GM12878 (cell line): ENCODE results near the gene MYRFL.

ENCODE experiments used
- EZH2 ChIP-seq: IDR thresholded peaks from 2 replicates; pipeline ENCODE4 v1.6.1; 2012; ENCODE audit warnings: low read depth, mild to moderate bottlenecking, control low read depth, inconsistent platforms, low read length, borderline replicate concordance; ENCODE audit not compliant: control insufficient read depth
- ZNF207 ChIP-seq: fragments of 450-650 bp; IDR thresholded peaks from 2 replicates; pipeline ENCODE4 v1.6.1; 2014; ENCODE audit warnings: antibody characterized with exemption, mild to moderate bottlenecking, borderline replicate concordance

- no peak for TF ChIP-seq EZH2
- no peak for TF ChIP-seq ZNF207
Observed at GRCh38 chr12:69936766-69937165, 111.7 kb downstream of the MYRFL start.
